DMS114 treated with DMSO at 0.1 percent for 48 hours (cell line): ENCODE results near the gene ACOT13.
"Not testable (repeated sequence)": the region's sequence is repeated elsewhere in the genome, so short reads cannot be mapped to it uniquely, and the experiment has no call there.

Source experiments
- DNase-seq: peaks from one replicate; lab custom pipeline; 2025; ENCODE audit not compliant: unreplicated experiment; lab: John Stamatoyannopoulos, UW

The ACOT13 gene

DNA sequence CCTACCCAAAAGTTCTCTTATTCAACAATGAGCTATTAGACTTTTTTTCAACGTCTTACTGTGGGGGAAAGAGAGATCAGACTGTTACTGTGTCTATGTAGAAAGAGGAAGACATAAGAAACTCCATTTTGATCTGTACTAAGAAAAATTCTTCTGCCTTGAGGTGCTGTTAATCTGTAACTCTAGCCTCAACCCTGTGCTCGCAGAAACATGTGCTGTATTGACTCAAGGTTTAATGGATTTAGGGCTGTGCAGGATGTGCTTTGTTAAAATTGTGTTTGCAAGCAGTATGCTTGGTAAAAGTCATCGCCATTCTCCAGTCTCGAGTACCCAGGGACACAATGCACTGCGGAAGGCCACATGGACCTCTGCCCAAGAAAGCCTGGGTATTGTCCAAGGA, 5.1 kb upstream of the ACOT13 start:
- not testable (repeated sequence) for DNase-seq

DNA sequence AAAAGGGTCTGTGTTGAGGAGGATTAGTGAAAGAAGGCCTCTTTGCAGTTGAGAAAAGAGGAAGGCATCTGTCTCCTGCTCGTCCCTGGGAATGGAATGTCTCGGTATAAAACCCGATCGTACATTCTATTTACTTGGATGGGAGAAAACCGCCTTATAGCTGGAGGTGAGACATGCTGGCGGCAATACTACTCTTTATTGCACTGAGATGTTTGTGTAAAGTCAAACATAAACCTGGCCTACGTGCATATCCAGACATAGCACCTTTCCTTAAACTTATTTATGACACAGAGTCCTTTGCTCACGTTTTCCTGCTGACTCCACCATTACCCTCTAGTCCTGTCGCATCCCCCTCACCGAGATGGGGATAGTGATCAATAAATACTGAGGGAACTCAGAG, 4.6 kb upstream of the ACOT13 start:
- no peak for DNase-seq

DNA sequence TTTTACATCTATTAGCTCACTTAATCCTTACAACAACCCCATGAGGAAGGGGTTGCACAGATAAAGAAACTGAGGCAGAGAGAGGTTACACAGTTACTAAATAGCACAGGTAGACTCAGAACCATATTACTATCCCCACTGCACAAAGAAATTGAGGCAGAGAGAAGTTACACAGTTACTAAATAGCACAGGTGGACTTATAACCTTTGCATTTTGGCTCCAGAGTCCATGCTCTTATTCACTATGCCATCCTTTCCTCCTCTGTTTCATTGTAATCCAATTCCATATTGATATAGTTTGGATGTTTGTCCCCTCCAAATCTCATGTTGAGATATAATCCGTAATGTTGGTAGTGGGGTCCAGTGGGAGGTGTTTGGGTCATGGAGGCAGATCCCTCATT, 3.7 kb upstream of the ACOT13 start:
- DNase-seq, result no peak

DNA sequence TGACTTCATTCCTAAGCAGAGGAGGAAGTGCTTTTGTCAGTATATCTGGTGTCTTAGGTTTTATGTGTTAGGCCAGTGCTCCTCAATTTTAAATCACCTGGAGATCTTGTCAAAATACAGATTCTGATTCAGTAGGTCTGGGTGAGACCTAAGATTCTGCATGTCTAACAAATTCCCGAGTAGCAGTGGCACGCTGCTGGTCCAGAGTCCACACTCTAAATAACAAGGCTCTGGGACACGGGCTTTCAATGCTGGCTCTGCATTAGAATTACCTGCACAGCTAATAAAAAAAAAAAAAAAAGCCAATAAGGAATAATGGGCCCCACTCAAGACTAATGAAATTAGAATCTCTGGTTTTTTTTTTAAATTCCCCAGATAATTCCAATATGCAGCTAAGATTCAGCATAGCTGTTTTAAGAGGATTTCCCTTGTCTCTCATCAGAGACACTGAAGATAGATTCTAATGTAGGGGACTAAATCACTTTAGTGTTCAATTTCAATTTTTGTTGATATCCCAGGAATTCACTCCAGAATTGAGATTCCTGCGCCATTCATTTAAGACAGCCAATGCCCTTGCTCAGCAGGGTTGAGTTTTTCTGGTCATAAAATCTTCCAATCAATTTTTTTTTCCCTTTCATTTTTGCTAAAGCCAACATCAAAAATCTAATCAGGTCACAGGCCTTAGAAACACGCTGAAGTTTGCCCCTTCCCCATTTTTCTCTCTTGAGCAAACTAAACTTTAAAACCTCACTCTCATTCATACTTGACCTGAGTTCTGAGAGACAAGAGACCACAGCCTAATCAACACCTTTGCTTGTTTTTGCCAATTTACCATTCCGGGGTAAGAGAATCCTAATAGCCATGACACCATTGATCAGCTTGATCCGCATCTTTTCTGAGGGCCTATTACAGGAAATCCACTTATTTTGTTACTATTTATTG, 2.6 kb upstream of the ACOT13 start:
- no peak for DNase-seq

GRCh38 chr6:24666097-24666640, 708 bp upstream of the ACOT13 start:
- DNase-seq, result no peak

- no peak for DNase-seq
These were observed 514 bp downstream of the ACOT13 start for GRCh38 chr6:24667378-24667803.

- not testable (repeated sequence) for DNase-seq
These were observed 1.5 kb downstream of the ACOT13 start for GRCh38 chr6:24668066-24668996.

- DNase-seq, result no peak
These were observed 2.1 kb downstream of the ACOT13 start for GRCh38 chr6:24668997-24669361.

GRCh38 chr6:24670492-24670891, 3.6 kb downstream of the ACOT13 start:
- not testable (repeated sequence) for DNase-seq

DNA sequence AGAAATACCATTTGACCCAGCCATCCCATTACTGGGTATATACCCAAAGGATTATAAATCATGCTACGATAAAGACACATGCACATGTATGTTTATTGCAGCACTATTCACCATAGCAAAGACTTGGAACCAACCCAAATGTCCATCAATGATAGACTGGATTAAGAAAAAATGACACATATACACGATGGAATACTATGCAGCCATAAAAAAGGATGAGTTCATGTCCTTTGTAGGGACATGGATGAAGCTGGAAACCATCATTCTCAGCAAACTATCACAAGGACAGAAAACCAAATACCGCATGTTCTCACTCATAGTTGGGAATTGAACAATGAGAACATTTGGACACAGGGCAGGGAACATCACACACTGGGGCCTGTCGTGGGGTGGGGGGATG, 4.2 kb downstream of the ACOT13 start:
- DNase-seq, result not testable (repeated sequence)

GRCh38 chr6:24672620-24673182, 5.8 kb downstream of the ACOT13 start:
- DNase-seq, result no peak

DNA sequence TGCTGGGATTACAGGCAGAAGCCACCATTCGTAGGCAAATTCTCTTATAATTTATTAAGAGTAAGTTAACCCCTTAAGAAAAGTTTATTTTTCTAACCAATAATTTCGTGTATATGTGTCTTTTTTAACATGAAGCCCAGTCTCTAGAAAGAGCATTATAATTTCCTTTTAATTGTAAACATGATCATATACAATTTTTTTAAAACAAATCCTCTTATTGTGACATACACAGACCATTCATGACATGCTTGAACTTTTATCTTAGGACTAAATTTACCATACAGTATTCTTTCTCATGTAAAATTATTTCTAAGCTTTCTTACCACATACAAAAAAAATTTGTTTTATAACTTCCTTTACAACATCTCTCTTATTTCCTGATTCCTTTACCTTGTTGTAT, 6.7 kb downstream of the ACOT13 start:
- peak; percentile 22 for DNase-seq

DNA sequence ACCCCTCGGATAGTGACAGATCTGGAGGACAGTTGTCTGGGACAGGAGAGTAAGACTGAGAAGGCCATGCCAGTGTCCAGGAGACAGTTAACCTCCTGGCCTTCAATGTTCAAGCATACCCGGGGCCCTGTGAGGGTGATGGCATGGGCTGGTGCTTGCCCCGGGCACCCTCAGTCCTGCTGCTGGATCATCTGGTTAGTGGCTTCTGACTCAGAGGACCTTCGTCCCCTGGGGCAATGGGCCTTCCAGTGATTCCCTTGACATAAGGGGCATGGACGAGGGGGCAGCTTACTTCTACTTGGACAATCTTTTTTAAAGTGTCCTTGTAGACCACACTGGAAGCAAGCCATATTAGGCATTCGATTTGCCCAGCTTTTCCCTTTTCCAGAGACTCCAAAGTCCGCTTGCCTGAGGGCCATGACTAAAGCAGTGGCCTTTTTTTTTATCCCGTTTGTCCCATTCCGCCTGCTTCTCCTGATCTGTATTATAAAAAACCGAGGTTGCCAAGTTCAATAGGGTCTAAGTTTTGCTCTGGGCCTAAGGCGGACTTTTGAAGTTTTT, 12.0 kb downstream of the ACOT13 start:
- DNase-seq, result not testable (repeated sequence)

GRCh38 chr6:24680582-24680981, 13.7 kb downstream of the ACOT13 start:
- DNase-seq, result no peak

DNA sequence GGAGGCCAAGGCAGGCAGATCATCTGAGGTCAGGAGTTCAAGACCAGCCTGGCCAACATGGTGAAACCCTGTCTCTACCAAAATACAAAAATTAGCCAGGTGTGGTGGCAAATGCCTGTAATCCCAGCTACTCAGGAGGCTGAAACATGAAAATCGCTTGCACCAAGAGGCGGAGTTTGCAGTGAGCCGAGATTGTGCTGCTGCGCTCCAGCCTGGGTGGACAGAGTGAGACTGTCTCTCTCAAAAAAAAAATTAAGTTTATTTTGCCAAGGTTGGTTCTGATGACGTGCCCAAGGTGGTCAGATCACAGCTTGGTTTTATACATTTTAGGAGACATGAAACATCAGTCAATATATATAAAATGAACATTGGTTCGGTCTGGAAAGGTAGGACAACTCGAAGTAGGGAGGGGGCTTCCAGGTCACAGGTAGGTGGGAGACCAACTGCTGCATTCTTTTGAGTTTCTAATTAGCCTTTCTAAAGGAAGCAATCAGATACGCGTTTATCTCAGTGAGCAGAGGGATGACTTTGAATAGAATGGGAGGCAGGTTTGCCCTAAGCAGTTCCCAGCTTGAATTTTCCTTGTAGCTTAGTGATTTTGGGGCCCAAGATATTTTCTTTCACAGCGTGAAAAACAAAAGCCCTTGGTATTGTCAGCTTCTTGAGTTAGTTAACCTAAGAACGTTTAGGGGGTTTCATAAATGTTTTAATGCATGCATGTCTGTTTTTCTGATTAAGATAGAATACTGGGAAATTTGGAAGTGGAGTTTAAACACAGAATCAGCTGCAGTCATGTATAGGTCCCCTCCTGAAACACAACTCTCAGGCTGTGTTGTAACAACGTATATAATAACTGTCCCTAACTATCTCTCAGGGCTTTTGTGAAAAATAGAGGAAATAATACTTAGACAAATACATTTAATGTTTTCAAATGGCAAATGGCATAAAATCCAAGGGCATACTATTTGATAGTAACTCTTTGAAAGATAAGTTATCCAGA, 16.7 kb downstream of the ACOT13 start:
- DNase-seq, result no peak

DNA sequence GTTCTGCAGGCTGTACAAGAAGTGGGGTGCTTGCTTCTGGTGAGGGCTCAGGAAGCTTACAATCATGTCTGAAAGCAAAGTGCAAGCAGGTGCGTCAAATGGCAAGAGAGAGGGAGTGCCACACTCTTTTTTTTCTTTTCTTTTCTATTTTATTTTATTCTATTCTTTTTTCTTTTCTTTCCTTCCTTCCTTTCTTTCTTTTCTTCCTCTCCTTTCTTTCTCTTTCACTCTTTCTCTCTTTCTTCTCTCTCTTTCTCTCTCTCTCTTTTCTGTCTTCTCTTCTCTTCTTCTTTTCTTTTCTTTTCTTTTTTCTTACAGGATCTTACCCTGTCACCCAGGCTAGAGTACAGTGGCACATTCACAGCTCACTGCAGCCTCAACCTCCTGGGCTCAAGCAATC, 19.5 kb downstream of the ACOT13 start:
- no peak for DNase-seq

DNA sequence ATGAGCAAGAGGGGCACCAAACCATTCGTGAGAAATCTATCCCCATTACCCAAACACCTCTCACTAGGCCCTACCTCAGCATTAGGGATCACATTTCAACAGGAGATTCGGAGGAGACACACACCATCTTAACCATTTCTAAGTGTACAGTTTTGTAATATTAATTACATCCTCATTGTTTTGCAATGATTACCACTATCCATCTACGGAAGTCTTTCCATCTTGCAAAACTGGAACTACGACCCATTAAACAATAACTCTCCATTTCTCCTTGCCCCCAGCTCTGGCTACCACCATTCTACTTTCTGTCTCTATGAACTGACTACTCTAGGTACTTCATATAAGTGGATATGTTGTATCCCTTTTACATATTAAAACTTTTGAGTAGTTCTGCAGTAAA, 20.1 kb downstream of the ACOT13 start:
- DNase-seq, result no peak

DNA sequence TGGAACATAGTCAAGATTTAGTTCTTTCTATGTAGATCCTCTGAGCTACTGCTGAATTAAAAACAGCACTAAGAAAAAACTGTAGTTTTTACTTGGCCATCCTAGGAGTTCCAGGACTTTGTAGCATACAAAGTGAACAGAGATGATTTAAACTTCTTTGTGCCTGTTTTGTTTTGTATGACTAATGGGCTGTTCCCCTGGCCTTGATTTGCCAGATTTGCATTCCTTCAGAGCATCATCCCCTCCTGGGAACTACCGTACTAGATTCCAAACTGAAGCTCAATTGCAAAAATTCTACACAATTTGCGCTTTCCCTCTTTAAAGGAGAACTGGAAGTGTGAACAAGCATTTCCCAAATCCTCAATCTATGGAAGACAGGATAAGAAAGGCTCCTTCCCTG, 23.1 kb downstream of the ACOT13 start:
- DNase-seq, result no peak

DNA sequence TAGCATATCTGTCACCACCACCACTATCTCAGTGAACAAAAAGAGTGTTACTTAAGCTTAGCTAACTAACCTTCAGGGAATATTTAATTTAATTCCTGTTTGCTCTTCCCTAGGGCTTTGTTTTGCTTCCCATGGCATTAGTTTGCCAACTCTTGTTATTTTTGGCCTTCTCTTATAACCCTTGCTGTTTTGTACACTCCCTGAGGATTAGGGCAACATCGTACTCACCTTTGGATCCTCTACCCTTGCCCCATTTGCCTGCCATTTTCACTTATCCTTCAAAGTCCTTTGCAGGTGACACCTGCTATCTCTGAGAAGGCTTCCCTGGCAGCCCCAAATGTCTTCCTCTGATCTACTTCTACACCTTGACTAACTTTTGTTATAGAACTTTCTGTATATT, 23.7 kb downstream of the ACOT13 start:
- no peak for DNase-seq

GRCh38 chr6:24691550-24691949, 24.7 kb downstream of the ACOT13 start:
- no peak for DNase-seq
